ENCODE results near the gene IAH1.

IAH1 gene

DNA sequence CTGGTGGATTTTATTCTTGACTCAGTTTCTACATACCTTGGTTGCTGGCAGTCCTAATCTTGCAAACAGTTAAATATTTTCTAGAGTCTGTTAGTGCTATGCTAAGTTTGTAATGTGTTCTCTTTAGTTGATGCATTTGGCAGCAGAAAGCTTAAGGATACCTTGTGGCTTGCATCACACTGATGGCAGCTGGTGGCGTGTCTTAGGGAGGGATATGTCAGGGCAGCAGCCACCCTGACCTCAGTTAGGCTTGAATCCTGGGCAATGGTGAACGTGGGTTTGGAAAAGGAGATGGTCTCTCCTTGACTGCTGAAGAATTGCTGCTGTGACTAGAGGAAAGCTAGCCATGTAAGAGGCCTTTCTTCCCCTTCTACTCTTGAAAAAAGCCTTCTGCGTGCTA is 4.2 kb downstream of the IAH1 start:
- Histone ChIP-seq H3K27me3 (ENCODE audit: control insufficient read depth, low read length) (no peaks in the 10 kb centered on the region), H3K4me3 (ENCODE audit: low read length) (no peak overlapping the region), H3K79me2 (ENCODE audit: control insufficient read depth, low read length) (peaks cover 59% of the 10 kb centered on the region), H3F3A (ENCODE audit: control insufficient read depth, insufficient read depth) (peaks cover 21% of the 10 kb centered on the region), H3K9me3 (ENCODE audit: control insufficient read depth, insufficient read depth, low read length) (no peaks in the 10 kb centered on the region), H3K36me3 (ENCODE audit: control insufficient read depth, low read length) (peaks cover 81% of the 10 kb centered on the region), H3K4me2 (ENCODE audit: low read length) (no peak overlapping the region; the same call in 1 of the 2 replicates), H3K4me1 (ENCODE audit: control insufficient read depth, low read length) (peaks cover 67% of the 10 kb centered on the region), H4K20me1 (ENCODE audit: control insufficient read depth, insufficient read depth, low read depth, low read length) (no peaks in the 10 kb centered on the region; the same call in 1 of the 2 replicates), H3K9me2 (replicated peaks; ENCODE audit: control insufficient read depth, low read length) (no peaks in the 10 kb centered on the region), H3K27ac (ENCODE audit: low read depth, low read length) (no peak overlapping the region)
- TF ChIP-seq, protein P1, sequence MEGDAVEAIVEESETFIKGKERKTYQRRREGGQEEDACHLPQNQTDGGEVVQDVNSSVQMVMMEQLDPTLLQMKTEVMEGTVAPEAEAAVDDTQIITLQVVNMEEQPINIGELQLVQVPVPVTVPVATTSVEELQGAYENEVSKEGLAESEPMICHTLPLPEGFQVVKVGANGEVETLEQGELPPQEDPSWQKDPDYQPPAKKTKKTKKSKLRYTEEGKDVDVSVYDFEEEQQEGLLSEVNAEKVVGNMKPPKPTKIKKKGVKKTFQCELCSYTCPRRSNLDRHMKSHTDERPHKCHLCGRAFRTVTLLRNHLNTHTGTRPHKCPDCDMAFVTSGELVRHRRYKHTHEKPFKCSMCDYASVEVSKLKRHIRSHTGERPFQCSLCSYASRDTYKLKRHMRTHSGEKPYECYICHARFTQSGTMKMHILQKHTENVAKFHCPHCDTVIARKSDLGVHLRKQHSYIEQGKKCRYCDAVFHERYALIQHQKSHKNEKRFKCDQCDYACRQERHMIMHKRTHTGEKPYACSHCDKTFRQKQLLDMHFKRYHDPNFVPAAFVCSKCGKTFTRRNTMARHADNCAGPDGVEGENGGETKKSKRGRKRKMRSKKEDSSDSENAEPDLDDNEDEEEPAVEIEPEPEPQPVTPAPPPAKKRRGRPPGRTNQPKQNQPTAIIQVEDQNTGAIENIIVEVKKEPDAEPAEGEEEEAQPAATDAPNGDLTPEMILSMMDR (IDR thresholded peaks at IDR 0.05; ENCODE audit: low read depth, low read length, poor library complexity, severe bottlenecking) = no peak
- TF ChIP-seq EZH2phosphoT487 (IDR thresholded peaks at IDR 0.05; ENCODE audit: borderline replicate concordance, low read length) = no peak

DNA sequence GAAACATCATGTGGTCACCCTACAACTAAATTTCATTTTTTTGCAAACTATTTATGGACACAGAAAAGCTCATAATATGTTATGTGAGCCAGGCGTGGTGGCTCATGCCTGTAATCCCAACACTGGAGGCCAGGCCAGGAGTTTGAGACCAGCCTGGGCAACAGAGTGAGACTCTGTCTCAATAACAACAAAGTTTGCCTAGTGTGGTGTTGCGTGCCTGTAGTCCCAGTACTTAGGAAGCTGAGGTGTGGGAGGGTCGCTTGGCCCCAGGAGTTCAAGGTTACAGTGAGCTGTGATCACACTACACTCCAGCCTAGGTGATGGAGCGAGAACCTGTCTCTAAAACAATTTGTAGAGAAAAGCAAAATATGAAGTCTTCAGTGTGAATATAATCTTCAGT is 5.8 kb downstream of the IAH1 start:
- Histone ChIP-seq H3K27me3 (ENCODE audit: control insufficient read depth, low read length) (no peaks in the 10 kb centered on the region), H3K9me2 (replicated peaks; ENCODE audit: control insufficient read depth, low read length) (no peaks in the 10 kb centered on the region), H3K4me2 (ENCODE audit: low read length) (peak overlapping the region; percentile 47), H3K79me2 (ENCODE audit: control insufficient read depth, low read length) (peaks cover 45% of the 10 kb centered on the region), H4K20me1 (ENCODE audit: control insufficient read depth, insufficient read depth, low read depth, low read length) (no peaks in the 10 kb centered on the region; the same call in 1 of the 2 replicates), H3K4me3 (ENCODE audit: low read length) (peak overlapping the region; percentile 29; the same call in 1 of the 2 replicates), H3K9me3 (ENCODE audit: control insufficient read depth, insufficient read depth, low read length) (no peaks in the 10 kb centered on the region), H3K4me1 (ENCODE audit: control insufficient read depth, low read length) (peaks cover 57% of the 10 kb centered on the region), H3F3A (ENCODE audit: control insufficient read depth, insufficient read depth) (peaks cover 23% of the 10 kb centered on the region), H3K27ac (ENCODE audit: low read depth, low read length) (peak overlapping the region; percentile 50), H3K36me3 (ENCODE audit: control insufficient read depth, low read length) (peaks cover 91% of the 10 kb centered on the region)
- TF ChIP-seq, protein P1 (IDR thresholded peaks at IDR 0.05; ENCODE audit: low read depth, low read length, poor library complexity, severe bottlenecking) = no peak
- no peak for TF ChIP-seq EZH2phosphoT487 (IDR thresholded peaks at IDR 0.05; ENCODE audit: borderline replicate concordance, low read length)

DNA sequence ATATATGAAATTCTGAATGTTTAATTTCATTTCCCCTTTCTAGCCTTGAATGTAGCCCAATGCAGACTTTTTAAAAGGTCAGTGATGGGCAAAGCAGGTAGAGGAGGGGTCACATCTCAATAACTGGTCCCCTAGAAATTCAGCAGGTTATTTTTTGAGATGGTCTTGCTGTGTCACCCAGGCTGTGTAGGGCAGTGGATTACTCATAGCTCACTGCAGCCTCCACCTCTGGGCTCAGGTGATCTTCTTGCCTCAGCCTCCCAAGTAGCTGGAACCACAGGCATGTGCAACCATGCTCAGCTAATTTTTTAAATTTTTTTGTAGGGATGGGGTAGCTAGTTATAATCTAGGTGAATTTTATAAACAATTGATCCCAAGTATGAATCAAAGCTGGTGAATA is 8.8 kb downstream of the IAH1 start:
- H3K4me3 ChIP-seq (ENCODE audit: low read length) = no peak overlapping the region
- no peaks in the 10 kb centered on the region for H3K9me3 ChIP-seq (ENCODE audit: control insufficient read depth, insufficient read depth, low read length)
- TF ChIP-seq, protein P1 (IDR thresholded peaks at IDR 0.05; ENCODE audit: low read depth, low read length, poor library complexity, severe bottlenecking) = no peak
- no peak for TF ChIP-seq EZH2phosphoT487 (IDR thresholded peaks at IDR 0.05; ENCODE audit: borderline replicate concordance, low read length)
- H4K20me1 ChIP-seq (ENCODE audit: control insufficient read depth, insufficient read depth, low read depth, low read length) = no peaks in the 10 kb centered on the region; the same call in 1 of the 2 replicates
- H3K27ac ChIP-seq (ENCODE audit: low read depth, low read length) = no peak overlapping the region
- peaks cover 31% of the 10 kb centered on the region for H3K4me1 ChIP-seq (ENCODE audit: control insufficient read depth, low read length)
- peaks cover 97% of the 10 kb centered on the region for H3K36me3 ChIP-seq (ENCODE audit: control insufficient read depth, low read length)
- peaks cover 19% of the 10 kb centered on the region for H3F3A ChIP-seq (ENCODE audit: control insufficient read depth, insufficient read depth)
- H3K4me2 ChIP-seq (ENCODE audit: low read length) = no peak overlapping the region
- peaks cover 17% of the 10 kb centered on the region for H3K79me2 ChIP-seq (ENCODE audit: control insufficient read depth, low read length)
- no peaks in the 10 kb centered on the region for H3K27me3 ChIP-seq (ENCODE audit: control insufficient read depth, low read length)
- no peaks in the 10 kb centered on the region for H3K9me2 ChIP-seq (replicated peaks; ENCODE audit: control insufficient read depth, low read length)
